Keratinocyte (primary cell): ENCODE results near the gene GPR171. TPM values are rescaled to one million over a fixed set of nuclear protein-coding genes. Genes with fewer than 3 reads are reported as not detected.
A peak's percentile ranks its signal among the peaks of the same experiment; 100 is the strongest.

Source experiments
- DNase-seq: peaks from one replicate; pipeline ENCODE4 v3.0.0-alpha.2; 2011; ENCODE audit warnings: low read depth, missing footprints, low spot score
- FAIRE-seq: peaks from 2 replicates; lab custom pipeline; 2011; peaks lifted over from hg19 to GRCh38; lab: Jason Lieb, UNC
- H2AFZ ChIP-seq: 2 replicates; pipeline ENCODE4 v1.6.0; 2012; ENCODE audit warnings: low read length, control low read depth, inconsistent platforms; ENCODE audit not compliant: control insufficient read depth
- H3K27ac ChIP-seq: 2 replicates; pipeline ENCODE4 v1.5.1; 2011; ENCODE audit warnings: low read length; ENCODE audit not compliant: control insufficient read depth, insufficient read depth
- H3K27me3 ChIP-seq: 3 replicates; pipeline ENCODE4 v1.6.0; 2011; ENCODE audit warnings: low read length; ENCODE audit not compliant: control insufficient read depth, insufficient read depth; ENCODE audit errors: extremely low read depth
- H3K36me3 ChIP-seq, 2 experiments: 2 replicates in 1 of 2; 3 replicates in 1 of 2; pipeline ENCODE4 v1.5.1; 2011; ENCODE audit warnings: low read length in 2 of 2, mild to moderate bottlenecking in 1 of 2; ENCODE audit not compliant: control insufficient read depth in 2 of 2, insufficient read depth in 2 of 2; ENCODE audit errors: extremely low read depth in 1 of 2
- H3K4me1 ChIP-seq: 3 replicates; pipeline ENCODE4 v1.5.1; 2011; ENCODE audit warnings: low read length; ENCODE audit not compliant: control insufficient read depth, insufficient read depth; ENCODE audit errors: extremely low read depth
- H3K4me2 ChIP-seq: 3 replicates; pipeline ENCODE4 v1.6.0; 2011; ENCODE audit warnings: low read depth, low read length; ENCODE audit not compliant: control insufficient read depth, insufficient read depth; ENCODE audit errors: extremely low read depth
- H3K4me3 ChIP-seq, 3 experiments: fragments of 200-600 bp in 1 of 3; sonication (generic) in 1 of 3; 2 replicates in 2 of 3; 3 replicates in 1 of 3; pipeline ENCODE4 v1.5.1; 2011 to 2016; ENCODE audit warnings: low read length in 3 of 3, mild to moderate bottlenecking in 3 of 3, control low read depth in 2 of 3, inconsistent platforms in 1 of 3, low read depth in 1 of 3, mixed read lengths in 1 of 3, mixed run types in 1 of 3, moderate library complexity in 1 of 3; ENCODE audit not compliant: control insufficient read depth in 2 of 3, insufficient read depth in 2 of 3; ENCODE audit errors: extremely low read depth in 1 of 3
- H3K79me2 ChIP-seq: 2 replicates; pipeline ENCODE4 v1.6.0; 2012; ENCODE audit warnings: low read length; ENCODE audit not compliant: control insufficient read depth, insufficient read depth
- H3K9ac ChIP-seq: 3 replicates; pipeline ENCODE4 v1.6.0; 2011; ENCODE audit warnings: low read length; ENCODE audit not compliant: control insufficient read depth, insufficient read depth; ENCODE audit errors: extremely low read depth
- H3K9me1 ChIP-seq: 3 replicates; pipeline ENCODE4 v1.6.0; 2011; ENCODE audit warnings: low read length; ENCODE audit not compliant: control insufficient read depth, insufficient read depth; ENCODE audit errors: extremely low read depth
- H3K9me3 ChIP-seq: 2 replicates; pipeline ENCODE4 v1.5.1; 2012; ENCODE audit warnings: low read depth, low read length; ENCODE audit not compliant: control insufficient read depth
- H4K20me1 ChIP-seq: 3 replicates; pipeline ENCODE4 v1.6.0; 2011; ENCODE audit warnings: low read length; ENCODE audit not compliant: control insufficient read depth, insufficient read depth; ENCODE audit errors: extremely low read depth
- CTCF ChIP-seq, 3 experiments: IDR thresholded peaks in 1 of 3; conservative IDR thresholded peaks in 1 of 3; optimal IDR thresholded peaks in 1 of 3; 2 replicates in 2 of 3; 3 replicates in 1 of 3; pipeline versions ENCODE3 to v1.5.1; 2011; ENCODE audit warnings: low read length in 3 of 3, mild to moderate bottlenecking in 3 of 3, moderate library complexity in 2 of 3, control low read depth in 1 of 3, inconsistent platforms in 1 of 3; ENCODE audit not compliant: insufficient read depth in 2 of 3; ENCODE audit errors: extremely low read depth in 1 of 3
- EZH2 ChIP-seq: IDR thresholded peaks from one replicate; pipeline ENCODE4 v1.6.1; 2012; ENCODE audit warnings: inconsistent platforms, mild to moderate bottlenecking, low read length, moderate library complexity
- dilution Hi-C: fragments of 300-500 bp; cut with MboI; formaldehyde crosslinking; loops from one replicate; pipeline ENCODE4 v1.7.0; 2020; ENCODE audit warnings: low sequenced_read_pairs; ENCODE audit not compliant: extremely low pct_ligation_motif_present
- polyA plus RNA-seq, 5 experiments: library from polyadenylated mRNA; depleted of rRNA in 3 of 5; stranded (reverse) in 3 of 5; stranded (forward) in 1 of 5; unstranded in 1 of 5; fragments of >200 nt; gene quantifications; 1 replicate in 1 of 5; 2 replicates in 3 of 5; 3 replicates in 1 of 5; pipeline versions ENCODE4 v1.2.1 to v1.2.3, GENCODE V29; 2011 to 2012; ENCODE audit warnings: missing spikeins in 2 of 5, low read depth in 1 of 5, low replicate concordance in 1 of 5

GPR171 gene
- polyA plus RNA-seq, 1 donor (not counting 4 experiments of a cell fraction or from before 2014, with no cell fraction given) = not detected

- Histone ChIP-seq H3K9me1 (no peaks in the 10 kb centered on the region), H3K36me3 (no peaks in the 10 kb centered on the region), H3K9me3 (no peaks in the 10 kb centered on the region), H3K4me3 (no peak overlapping the region), H3K79me2 (no peaks in the 10 kb centered on the region), H2AFZ (no peak overlapping the region), H3K4me1 (peaks cover 31% of the 10 kb centered on the region), H3K27me3 (no peaks in the 10 kb centered on the region), H3K9ac (no peak overlapping the region), H4K20me1 (no peaks in the 10 kb centered on the region), H3K27ac (no peak overlapping the region), H3K4me2 (no peak overlapping the region)
- TF ChIP-seq CTCF (optimal IDR thresholded peaks at IDR 0.05 in 1 of 3, IDR thresholded peaks at IDR 0.05 in 1 of 3, conservative IDR thresholded peaks at IDR 0.05 in 1 of 3; ENCODE audit: extremely low read depth in 1 of 3, insufficient read depth in 2 of 3, low read length in 3 of 3) = no peak
- no peak for TF ChIP-seq EZH2
- no peak for DNase-seq
- dilution Hi-C loops = no loop called here
- no peak for FAIRE-seq
Observed at GRCh38 chr3:151230646-151231045, 27.6 kb upstream of the GPR171 start.

GRCh38 chr3:151228666-151229040 lies 25.6 kb upstream of the GPR171 start:
- H3K9me1 ChIP-seq = no peaks in the 10 kb centered on the region
- no peaks in the 10 kb centered on the region for H3K79me2 ChIP-seq
- no peak for DNase-seq
- TF ChIP-seq CTCF (optimal IDR thresholded peaks at IDR 0.05 in 1 of 3, IDR thresholded peaks at IDR 0.05 in 1 of 3, conservative IDR thresholded peaks at IDR 0.05 in 1 of 3; ENCODE audit: extremely low read depth in 1 of 3, insufficient read depth in 2 of 3, low read length in 3 of 3) (no peak), EZH2 (no peak)
- H4K20me1 ChIP-seq = no peaks in the 10 kb centered on the region
- H3K27ac ChIP-seq = peak overlapping the region; percentile 59
- dilution Hi-C loops = no loop called here
- FAIRE-seq = peak; percentile 43
- H3K4me2 ChIP-seq = peak overlapping the region; percentile 67
- H3K9ac ChIP-seq = no peak overlapping the region
- no peaks in the 10 kb centered on the region for H3K36me3 ChIP-seq
- no peaks in the 10 kb centered on the region for H3K27me3 ChIP-seq
- peaks cover 31% of the 10 kb centered on the region for H3K4me1 ChIP-seq
- peak overlapping the region; percentile 85 for H2AFZ ChIP-seq
- no peak overlapping the region for H3K4me3 ChIP-seq
- no peaks in the 10 kb centered on the region for H3K9me3 ChIP-seq
